ENCODE data around the gene ANKRD29. TPM values are rescaled to one million over a fixed set of nuclear protein-coding genes. Genes with fewer than 3 reads are reported as not detected.

The ANKRD29 gene
- total RNA-seq, 1 donor from 2014 or later = 72.0 TPM

DNA sequence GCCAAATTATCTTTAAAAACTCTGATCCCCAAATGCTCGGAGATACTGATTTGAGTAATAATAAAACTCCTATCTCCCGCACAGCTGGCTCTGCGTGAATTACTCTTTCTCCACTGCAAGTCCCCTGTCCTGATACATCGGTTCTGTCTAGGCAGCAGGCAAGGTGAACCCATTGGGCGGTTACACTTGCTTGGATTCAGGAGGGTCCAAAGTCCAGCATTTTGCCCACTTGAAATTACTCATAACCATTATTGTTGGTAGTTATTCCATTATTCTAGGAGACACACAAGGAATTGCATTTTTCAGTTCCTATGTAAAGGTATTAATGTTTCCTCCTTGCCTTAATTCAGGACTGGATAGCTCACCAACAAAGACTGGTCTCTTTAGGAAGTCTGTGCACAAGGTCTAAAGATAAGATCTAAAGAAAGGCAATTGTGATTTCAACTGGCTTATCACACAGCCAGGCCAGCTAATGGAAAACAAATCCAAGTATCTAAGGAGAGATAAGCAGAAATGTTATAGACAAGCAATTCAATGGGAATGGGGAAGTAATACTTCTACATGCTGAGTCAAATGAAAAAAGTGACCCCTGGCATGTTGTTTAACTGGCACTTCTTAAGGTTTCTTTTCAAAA lies 53.2 kb downstream of the ANKRD29 start:
- Histone ChIP-seq H3K36me3 (no peaks in the 10 kb centered on the region), H3K27me3 (no peaks in the 10 kb centered on the region), H3K27ac (no peak overlapping the region), H3K9me3 (no peaks in the 10 kb centered on the region), H3K4me1 (peaks cover 4% of the 10 kb centered on the region), H3K4me3 (no peak overlapping the region)
- no peak for TF ChIP-seq CTCF (IDR thresholded peaks at IDR 0.05)
- DNase-seq = no peak
- intact Hi-C loops (cut with DNase I) = no loop called here
- ATAC-seq = no peak

DNA sequence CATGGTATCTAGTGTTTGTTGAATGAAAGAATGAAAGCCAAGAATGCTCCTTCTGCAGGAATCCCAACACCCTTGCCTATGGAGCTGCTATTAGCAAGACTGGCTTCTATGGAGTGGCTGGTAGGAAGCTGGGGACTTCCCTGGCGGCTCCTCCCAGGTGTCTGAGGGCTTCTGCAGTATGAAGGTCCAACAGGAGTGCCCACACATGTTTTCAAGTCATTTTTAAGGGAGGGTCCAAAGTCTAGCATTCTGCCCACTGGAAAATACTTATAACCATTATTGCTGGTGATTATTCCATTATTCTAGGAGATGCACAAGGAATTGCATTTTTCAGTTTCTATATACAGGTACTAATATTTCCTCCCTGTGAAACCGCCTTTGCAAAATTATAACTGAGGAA lies 54.5 kb downstream of the ANKRD29 start:
- TF ChIP-seq CTCF (IDR thresholded peaks at IDR 0.05) = no peak
- intact Hi-C loops (cut with DNase I) = no loop called here
- H3K9me3 ChIP-seq = no peaks in the 10 kb centered on the region
- ATAC-seq = no peak
- no peak overlapping the region for H3K27ac ChIP-seq
- no peak overlapping the region for H3K4me3 ChIP-seq
- no peaks in the 10 kb centered on the region for H3K36me3 ChIP-seq
- DNase-seq = no peak
- no peaks in the 10 kb centered on the region for H3K27me3 ChIP-seq
- H3K4me1 ChIP-seq = peaks cover 4% of the 10 kb centered on the region

- H3K27ac ChIP-seq = no peak overlapping the region
- no peak for ATAC-seq
- H3K4me1 ChIP-seq = no peaks in the 10 kb centered on the region
- H3K36me3 ChIP-seq = no peaks in the 10 kb centered on the region
- no peak for TF ChIP-seq CTCF (IDR thresholded peaks at IDR 0.05)
- H3K4me3 ChIP-seq = no peak overlapping the region
- no peaks in the 10 kb centered on the region for H3K9me3 ChIP-seq
- no peaks in the 10 kb centered on the region for H3K27me3 ChIP-seq
- no peak for DNase-seq
- intact Hi-C loops (cut with DNase I) = no loop called here
Measured at GRCh38 chr18:23605941-23606340, 56.8 kb downstream of the ANKRD29 start.

- Histone ChIP-seq H3K27me3 (no peaks in the 10 kb centered on the region), H3K36me3 (no peaks in the 10 kb centered on the region), H3K4me1 (no peaks in the 10 kb centered on the region), H3K4me3 (no peak overlapping the region), H3K9me3 (no peaks in the 10 kb centered on the region), H3K27ac (no peak overlapping the region)
- intact Hi-C loops (cut with DNase I) = no loop called here
- TF ChIP-seq CTCF (IDR thresholded peaks at IDR 0.05) = no peak
- DNase-seq (no peak), ATAC-seq (no peak)
Measured at GRCh38 chr18:23599809-23600208, 62.9 kb downstream of the ANKRD29 start.

GRCh38 chr18:23596183-23596582 lies 66.5 kb downstream of the ANKRD29 start:
- no peaks in the 10 kb centered on the region for H3K36me3 ChIP-seq
- H3K27me3 ChIP-seq = no peaks in the 10 kb centered on the region
- no peak for TF ChIP-seq CTCF (IDR thresholded peaks at IDR 0.05)
- DNase-seq (peak; percentile 74), ATAC-seq (peak; percentile 91)
- H3K9me3 ChIP-seq = no peaks in the 10 kb centered on the region
- intact Hi-C loops (cut with DNase I) = no loop called here
- H3K4me3 ChIP-seq = no peak overlapping the region
- no peak overlapping the region for H3K27ac ChIP-seq
- H3K4me1 ChIP-seq = no peaks in the 10 kb centered on the region

DNA sequence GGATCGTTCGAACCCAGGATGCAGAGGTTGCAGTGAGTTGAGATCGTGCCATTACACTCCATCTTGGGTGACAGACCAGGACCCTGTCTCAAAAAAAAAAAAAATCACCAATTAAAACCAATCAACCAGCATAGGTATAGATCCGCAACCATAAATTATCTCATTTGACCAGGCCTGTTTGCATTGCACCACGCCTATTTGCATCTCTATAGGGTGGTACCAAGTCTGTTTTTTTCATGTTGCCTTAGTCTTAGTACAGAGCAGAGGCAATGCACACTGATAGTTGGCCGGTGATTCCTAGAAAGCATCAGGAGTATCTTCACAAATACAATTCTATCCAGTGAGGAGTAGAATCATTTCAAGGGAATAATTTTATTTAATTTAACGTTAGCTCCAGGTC lies 67.1 kb downstream of the ANKRD29 start:
- ATAC-seq (no peak), DNase-seq (no peak)
- no peaks in the 10 kb centered on the region for H3K4me1 ChIP-seq
- H3K27me3 ChIP-seq = no peaks in the 10 kb centered on the region
- no peak for TF ChIP-seq CTCF (IDR thresholded peaks at IDR 0.05)
- no peak overlapping the region for H3K4me3 ChIP-seq
- no peaks in the 10 kb centered on the region for H3K36me3 ChIP-seq
- intact Hi-C loops (cut with DNase I) = no loop called here
- H3K27ac ChIP-seq = no peak overlapping the region
- no peaks in the 10 kb centered on the region for H3K9me3 ChIP-seq

All from upper lobe of right lung (tissue), 1 donor.